ENCODE results near the gene NPAS3.

NPAS3 gene

GRCh38 chr14:33810308-33810707 lies 871.6 kb downstream of the NPAS3 start:
- DNase-seq: no peak

GRCh38 chr14:33811721-33812120 lies 873.0 kb downstream of the NPAS3 start:
- no peak for DNase-seq

- no peak for DNase-seq
Observed at GRCh38 chr14:33812181-33812580, 873.5 kb downstream of the NPAS3 start.

GRCh38 chr14:33812601-33813000 lies 873.9 kb downstream of the NPAS3 start:
- DNase-seq: no peak

GRCh38 chr14:33814010-33814409 lies 875.3 kb downstream of the NPAS3 start:
- DNase-seq: no peak

- no peak for DNase-seq
Observed at GRCh38 chr14:33833706-33834465, 895.2 kb downstream of the NPAS3 start.

DNA sequence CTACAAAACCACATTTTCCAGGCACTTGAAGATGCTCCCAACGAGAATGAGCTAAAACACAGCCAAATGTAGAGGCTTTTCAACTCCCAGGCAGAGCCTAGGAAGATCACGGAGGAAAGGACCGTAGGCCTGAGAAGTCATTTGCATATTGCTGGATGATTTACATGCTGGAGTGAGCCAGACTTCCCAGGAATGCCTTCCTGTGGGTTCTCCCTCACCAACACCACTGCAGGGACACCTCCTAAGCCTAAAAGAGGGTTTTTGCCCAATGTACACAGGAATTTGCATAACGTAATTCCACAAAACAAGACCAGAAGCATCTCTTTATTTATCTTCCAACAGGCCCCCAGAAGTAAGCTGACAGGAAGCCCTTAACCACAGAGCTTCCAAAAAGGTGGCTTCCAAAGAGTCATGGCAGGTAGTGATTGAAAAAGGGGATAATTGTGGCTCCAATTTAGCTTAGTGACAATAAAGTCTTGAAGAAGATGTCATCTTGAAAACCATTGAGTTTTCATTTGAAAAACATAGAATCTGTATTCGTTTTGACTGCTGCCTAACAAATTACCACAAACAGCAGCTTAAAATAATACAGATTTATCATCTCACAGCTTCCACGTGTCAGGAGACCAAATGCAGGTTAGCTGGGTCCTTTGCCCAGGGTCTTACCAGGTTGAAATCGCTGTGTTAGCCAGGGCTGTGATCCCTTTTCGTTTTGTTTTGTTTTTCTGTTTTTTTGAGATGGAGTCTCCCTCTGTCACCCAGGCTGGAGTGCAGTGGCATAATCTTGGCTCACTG lies 896.0 kb downstream of the NPAS3 start:
- DNase-seq: no peak

GRCh38 chr14:33835261-33835655 lies 896.6 kb downstream of the NPAS3 start:
- DNase-seq: no peak

- no peak for DNase-seq
Observed at GRCh38 chr14:33835677-33836076, 897.0 kb downstream of the NPAS3 start.

DNA sequence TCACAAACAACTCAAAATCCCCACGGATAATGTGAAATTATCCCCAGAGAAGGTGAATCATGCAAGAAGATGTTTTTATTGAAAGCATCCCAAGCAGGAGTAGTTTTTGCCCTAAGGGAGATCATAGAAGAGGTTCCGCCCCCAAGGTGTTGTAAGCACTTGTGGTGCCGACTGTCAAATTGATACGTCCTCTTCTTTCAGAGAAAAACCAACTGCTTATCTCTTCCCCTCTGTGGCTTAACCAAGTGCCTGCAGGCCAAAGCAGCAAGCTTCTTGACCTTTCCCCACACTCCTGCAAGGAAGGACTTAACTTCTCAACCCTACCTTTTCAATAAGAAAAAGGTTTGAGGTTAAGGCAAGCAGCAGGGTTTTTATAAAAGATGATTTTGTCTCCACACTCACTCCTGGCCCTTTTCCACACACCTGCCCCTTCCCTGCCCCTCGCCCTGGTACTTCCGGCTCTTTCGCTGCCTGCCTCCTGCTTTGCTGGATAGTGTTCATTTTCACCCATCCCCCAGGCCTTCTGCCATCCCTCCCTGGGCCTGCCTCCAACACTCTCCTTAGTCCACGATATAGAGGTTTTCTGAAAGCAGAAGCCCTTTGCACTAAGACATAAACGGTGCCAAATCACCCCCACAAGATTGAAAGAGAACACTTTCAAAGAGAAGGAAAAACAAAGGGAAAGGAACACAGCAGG lies 897.7 kb downstream of the NPAS3 start:
- DNase-seq: peak; percentile 37 to 66

DNA sequence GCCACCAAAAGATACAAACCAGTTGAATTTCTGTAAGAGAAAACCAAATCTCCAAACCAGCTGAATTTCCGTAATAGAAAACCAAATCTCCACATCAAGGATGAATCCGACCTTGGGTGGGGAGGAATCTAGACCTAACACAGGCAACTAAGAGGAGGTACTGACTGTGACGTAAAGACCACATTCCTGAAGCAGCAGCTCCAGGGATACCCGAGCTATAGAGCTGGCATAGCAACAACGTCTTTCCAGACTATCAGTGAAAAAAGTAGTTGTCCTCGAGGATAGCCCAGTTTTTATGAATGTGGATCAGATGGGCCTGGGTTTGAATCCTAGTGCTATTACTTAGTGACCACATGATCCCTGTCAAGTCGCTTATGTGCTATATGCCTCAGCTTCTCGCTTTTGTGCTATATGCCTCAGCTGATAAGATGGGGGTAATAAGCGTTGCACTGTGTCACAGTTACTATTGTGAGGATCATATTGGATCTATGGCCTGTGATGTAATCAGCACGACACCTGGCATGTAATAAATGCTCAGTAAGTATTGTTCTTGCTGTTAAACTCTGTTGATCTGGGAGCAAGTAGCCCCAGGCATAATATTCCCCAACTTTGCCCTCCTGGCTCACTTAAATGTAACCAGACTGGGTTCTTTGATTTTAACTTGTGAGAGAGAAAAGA lies 898.4 kb downstream of the NPAS3 start:
- no peak for DNase-seq

DNA sequence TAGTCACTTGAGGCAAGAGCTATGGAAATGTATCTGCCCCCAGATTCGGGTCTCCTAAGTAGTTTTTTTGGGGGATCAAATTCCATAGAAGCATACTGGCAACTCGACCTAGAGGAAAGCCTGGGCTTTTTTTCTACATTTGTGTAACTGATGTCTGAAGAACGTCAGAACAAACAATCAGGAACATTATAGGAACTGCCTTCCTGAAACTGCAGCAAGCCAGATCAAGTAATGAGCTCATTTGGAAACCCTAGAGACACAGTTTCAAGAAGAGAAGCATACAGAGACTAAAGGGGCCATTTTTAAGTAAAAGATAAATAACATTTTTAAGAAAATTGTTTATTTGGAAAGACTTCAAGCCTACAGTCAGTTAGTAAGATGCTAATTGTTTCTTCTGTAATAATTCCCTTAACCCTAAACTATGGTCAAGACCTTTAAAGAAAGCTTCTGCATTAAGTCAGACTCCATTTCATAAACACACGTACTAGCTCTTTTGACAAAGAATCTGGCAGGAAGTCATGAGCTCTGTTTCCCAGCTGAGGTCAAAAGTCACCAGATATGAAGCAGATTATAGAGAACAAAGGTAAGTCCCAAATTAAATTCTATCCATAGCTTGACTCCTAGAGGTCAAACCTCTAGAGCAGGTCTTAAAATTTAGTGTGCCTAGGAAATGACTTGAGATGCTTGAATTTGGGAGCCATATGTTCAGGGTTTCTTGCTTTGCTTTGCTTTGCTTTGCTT lies 899.4 kb downstream of the NPAS3 start:
- no peak for DNase-seq

DNA sequence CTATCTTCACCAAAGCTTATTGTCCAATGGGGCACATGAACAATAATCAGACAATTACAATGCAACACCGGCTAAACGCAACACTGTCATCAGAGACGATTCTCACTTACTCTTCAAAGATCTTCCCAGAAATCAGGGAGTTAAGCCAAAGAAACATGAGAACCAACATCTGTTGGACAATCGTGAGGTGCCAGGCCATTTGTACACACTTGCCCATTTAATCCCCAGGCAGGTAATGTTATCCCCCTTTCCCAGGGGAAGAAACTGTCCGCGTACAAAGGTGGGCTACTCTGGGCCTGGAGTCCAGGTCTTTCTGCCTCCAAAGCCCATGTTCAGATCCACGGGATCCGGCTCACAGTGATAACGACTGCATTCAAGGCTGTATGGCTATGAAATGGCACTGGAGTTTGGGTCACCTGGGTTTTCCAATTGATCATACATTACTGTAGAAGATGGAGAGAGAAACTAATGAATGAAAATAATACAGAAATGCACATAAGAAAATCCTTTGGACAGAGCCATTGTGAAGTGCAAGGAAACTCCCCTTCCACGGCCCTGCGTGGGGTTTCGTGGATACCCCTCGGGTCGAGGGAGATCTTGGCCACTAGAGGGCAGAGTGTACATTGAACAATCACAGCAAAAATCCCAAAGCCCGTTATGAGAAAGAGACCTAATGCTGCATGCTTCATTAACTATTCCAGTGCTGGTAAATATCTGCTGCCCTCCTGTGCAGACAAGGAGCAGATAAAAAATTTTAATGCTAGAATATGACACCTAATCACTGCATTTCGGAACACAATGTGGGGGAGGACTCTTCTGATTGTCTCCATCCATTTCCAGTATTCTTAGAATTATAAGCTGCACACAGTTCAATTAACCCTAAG lies 900.8 kb downstream of the NPAS3 start:
- DNase-seq: peak; percentile 47 to 59

- no peak for DNase-seq
Observed at GRCh38 chr14:33840797-33841196, 902.1 kb downstream of the NPAS3 start.

- no peak for DNase-seq
Observed at GRCh38 chr14:33842299-33842698, 903.6 kb downstream of the NPAS3 start.

DNA sequence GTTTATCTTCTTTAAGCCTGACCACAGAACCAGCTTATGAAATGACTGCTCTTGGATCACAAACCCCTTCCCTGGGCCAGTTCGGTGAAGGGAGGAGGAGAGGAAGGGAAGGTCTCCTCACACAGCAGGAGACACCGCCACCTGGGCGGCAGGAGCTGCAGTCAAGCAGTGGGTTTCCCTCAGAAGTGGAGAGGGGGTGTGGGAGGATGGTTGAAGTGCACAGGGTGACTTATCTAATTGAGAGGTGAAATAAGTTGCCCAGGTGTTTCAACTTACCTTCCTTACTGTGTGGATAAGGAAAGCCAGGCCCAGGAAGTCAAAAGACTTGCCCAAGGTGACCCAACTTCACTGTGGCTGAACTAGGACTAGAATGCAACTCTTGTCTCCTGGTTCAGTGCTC lies 905.4 kb downstream of the NPAS3 start:
- DNase-seq: no peak

- DNase-seq: no peak
Observed at GRCh38 chr14:33846100-33846824, 907.6 kb downstream of the NPAS3 start.

- no peak for DNase-seq
Observed at GRCh38 chr14:33847066-33847465, 908.4 kb downstream of the NPAS3 start.

DNA sequence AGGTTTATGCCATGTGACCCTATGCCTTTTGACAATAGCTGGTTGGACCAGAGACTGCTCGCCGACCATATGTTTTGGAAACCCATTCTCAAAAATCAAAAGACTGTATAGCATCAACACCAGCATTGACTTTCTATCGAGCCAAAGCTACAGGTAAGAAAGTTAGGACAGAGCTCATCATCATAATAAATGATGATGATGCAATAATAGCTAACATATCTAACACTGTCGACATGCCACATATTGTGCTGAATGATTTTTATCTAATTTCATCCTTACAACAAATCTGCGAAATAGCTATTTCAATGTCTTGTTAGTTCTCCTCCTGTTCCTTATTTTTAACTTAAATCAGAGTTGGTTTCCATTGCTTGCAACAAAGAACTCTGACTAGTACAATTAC lies 909.3 kb downstream of the NPAS3 start:
- no peak for DNase-seq

DNA sequence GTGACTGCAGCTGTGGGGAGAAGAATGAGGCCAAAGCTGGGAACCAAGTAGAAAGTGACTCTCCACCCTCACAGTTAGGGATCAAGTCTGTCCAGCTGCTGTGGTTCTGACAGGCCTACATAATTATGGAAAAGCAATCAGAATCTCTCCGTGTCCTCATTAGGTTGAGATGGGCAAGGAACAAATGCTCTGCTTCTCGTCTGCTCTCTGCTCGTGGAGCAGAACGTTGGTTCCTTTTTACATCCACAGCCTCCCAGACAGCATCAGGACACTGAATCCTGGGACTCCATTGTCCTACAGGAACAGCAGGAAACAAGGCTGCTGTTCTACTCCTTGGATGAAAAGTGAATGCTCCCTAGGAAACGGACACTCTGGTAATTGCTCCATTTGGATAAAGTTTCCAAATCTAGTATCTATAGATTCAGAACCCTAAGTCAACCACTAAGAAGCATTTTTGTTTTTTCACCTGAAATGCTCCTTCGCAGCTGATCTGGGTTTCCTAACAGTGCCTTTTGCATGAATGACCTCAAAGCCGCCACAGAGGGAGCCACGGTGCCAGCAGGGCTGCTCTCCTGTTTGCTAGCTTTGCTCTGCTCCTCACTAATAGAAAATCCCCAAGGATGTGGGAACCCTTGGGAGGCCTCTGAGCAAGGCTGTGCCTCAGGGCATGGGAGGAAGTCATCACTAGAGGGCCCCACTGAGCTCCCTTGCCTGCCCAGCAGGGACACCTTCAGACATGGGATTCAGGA lies 910.2 kb downstream of the NPAS3 start:
- peak; percentile 88 to 93 for DNase-seq
